KMS-11 (cell line): ENCODE measurements around the gene UBE2M.

ENCODE experiments used
- H2AFZ ChIP-seq: fragments of 200-600 bp; sonication (generic); 2 replicates; pipeline ENCODE4 v1.6.1; 2016; ENCODE audit warnings: antibody characterized with exemption, mixed run types, low read depth
- H3K27ac ChIP-seq: fragments of 200-600 bp; sonication (generic); 2 replicates; pipeline ENCODE4 v1.6.1; 2016; ENCODE audit warnings: mild to moderate bottlenecking, mixed run types
- H3K27me3 ChIP-seq: fragments of 200-600 bp; sonication (generic); 2 replicates; pipeline ENCODE4 v1.6.1; 2017; ENCODE audit warnings: mild to moderate bottlenecking, low read depth, mixed run types, moderate library complexity; ENCODE audit not compliant: insufficient read depth
- H3K36me3 ChIP-seq: fragments of 200-600 bp; sonication (generic); 2 replicates; pipeline ENCODE4 v1.6.1; 2017; ENCODE audit warnings: mild to moderate bottlenecking, mixed run types; ENCODE audit not compliant: insufficient read depth
- H3K4me1 ChIP-seq: fragments of 200-600 bp; sonication (generic); 2 replicates; pipeline ENCODE4 v1.6.1; 2016; ENCODE audit warnings: mild to moderate bottlenecking, low read depth, mixed run types; ENCODE audit not compliant: poor library complexity, severe bottlenecking
- H3K4me2 ChIP-seq: fragments of 200-600 bp; sonication (generic); 2 replicates; pipeline ENCODE4 v1.7.0; 2016; ENCODE audit warnings: mild to moderate bottlenecking, mixed run types
- H3K4me3 ChIP-seq: fragments of 200-600 bp; sonication (generic); IDR thresholded peaks from 2 replicates; pipeline ENCODE4 v1.6.1; 2017; ENCODE audit warnings: low read depth, low read length, mixed read lengths; ENCODE audit not compliant: insufficient read depth
- H3K79me2 ChIP-seq: fragments of 200-600 bp; sonication (generic); 2 replicates; pipeline ENCODE4 v1.6.1; 2016; ENCODE audit warnings: low read depth, mixed run types; ENCODE audit not compliant: insufficient read depth
- H3K9ac ChIP-seq: fragments of 200-600 bp; sonication (generic); 2 replicates; pipeline ENCODE4 v1.6.1; 2016; ENCODE audit warnings: mild to moderate bottlenecking, mixed run types
- H4K20me1 ChIP-seq: fragments of 200-600 bp; sonication (generic); 2 replicates; pipeline ENCODE4 v1.6.1; 2016; ENCODE audit warnings: mild to moderate bottlenecking, mixed run types; ENCODE audit not compliant: insufficient read depth
- CTCF ChIP-seq: fragments of 200-600 bp; sonication (generic); conservative IDR thresholded peaks from 2 replicates; pipeline ENCODE4 v1.6.1; 2017; ENCODE audit warnings: low read depth, mild to moderate bottlenecking, antibody characterized with exemption, low read length, moderate library complexity, mixed read lengths

Gene UBE2M

GRCh38 chr19:58585442-58586132 is 27.2 kb upstream of the UBE2M start:
- Histone ChIP-seq H3K27me3 (no peaks in the 10 kb centered on the region), H3K4me2 (no peak overlapping the region), H3K79me2 (no peaks in the 10 kb centered on the region; the same call in 1 of the 2 replicates), H3K9ac (no peak overlapping the region), H3K27ac (no peak overlapping the region), H3K36me3 (no peaks in the 10 kb centered on the region), H3K4me3 (no peak overlapping the region), H2AFZ (no peak overlapping the region), H3K4me1 (no peaks in the 10 kb centered on the region), H4K20me1 (no peaks in the 10 kb centered on the region)
- no peak for TF ChIP-seq CTCF

- no peaks in the 10 kb centered on the region; the same call in 1 of the 2 replicates for H3K79me2 ChIP-seq
- no peaks in the 10 kb centered on the region for H3K36me3 ChIP-seq
- no peak overlapping the region for H2AFZ ChIP-seq
These were observed 26.4 kb upstream of the UBE2M start for GRCh38 chr19:58584498-58585441.

GRCh38 chr19:58582985-58583384 is 24.6 kb upstream of the UBE2M start:
- H3K27me3 ChIP-seq = no peaks in the 10 kb centered on the region
- no peak overlapping the region for H3K4me3 ChIP-seq
- H3K4me2 ChIP-seq = no peak overlapping the region
- H3K4me1 ChIP-seq = no peaks in the 10 kb centered on the region
- H3K9ac ChIP-seq = no peak overlapping the region
- peaks cover 5% of the 10 kb centered on the region; the same call in 1 of the 2 replicates for H3K79me2 ChIP-seq
- H4K20me1 ChIP-seq = no peaks in the 10 kb centered on the region
- no peak overlapping the region for H2AFZ ChIP-seq
- H3K27ac ChIP-seq = no peak overlapping the region
- no peak for TF ChIP-seq CTCF
- H3K36me3 ChIP-seq = no peaks in the 10 kb centered on the region

More at GRCh38 chr19:58584498-58585441, 26.4 kb upstream of the UBE2M start:
- TF ChIP-seq CTCF = no peak
- Histone ChIP-seq H3K4me2 (no peak overlapping the region), H3K4me3 (no peak overlapping the region), H3K4me1 (no peaks in the 10 kb centered on the region), H3K9ac (no peak overlapping the region), H3K27me3 (no peaks in the 10 kb centered on the region), H4K20me1 (no peaks in the 10 kb centered on the region), H3K27ac (no peak overlapping the region)

- peaks cover 17% of the 10 kb centered on the region; the same call in 1 of the 2 replicates for H3K79me2 ChIP-seq
- H3K27me3 ChIP-seq = no peaks in the 10 kb centered on the region
- TF ChIP-seq CTCF = no peak
- H3K4me2 ChIP-seq = no peak overlapping the region
- no peak overlapping the region for H3K9ac ChIP-seq
- H3K27ac ChIP-seq = no peak overlapping the region
- no peak overlapping the region for H2AFZ ChIP-seq
- peaks cover 9% of the 10 kb centered on the region for H3K4me1 ChIP-seq
- no peaks in the 10 kb centered on the region for H3K36me3 ChIP-seq
- H3K4me3 ChIP-seq = no peak overlapping the region
- H4K20me1 ChIP-seq = no peaks in the 10 kb centered on the region
These were observed 23.1 kb upstream of the UBE2M start for GRCh38 chr19:58581227-58582141.
